Neuronal stem cell (in vitro differentiated cells): Measurements from ENCODE around the gene FAM149A.

ENCODE experiments used
- DNase-seq: peaks from one replicate; pipeline ENCODE4 v3.0.0-alpha.2; 2013; ENCODE audit warnings: low spot score
- H2AFZ ChIP-seq: one replicate; pipeline ENCODE4 v1.6.1; 2013; ENCODE audit warnings: mild to moderate bottlenecking, low read length, inconsistent platforms
- H2AK5ac ChIP-seq: 2 replicates; pipeline ENCODE4 v1.6.1; 2013; ENCODE audit warnings: low read depth, mild to moderate bottlenecking, inconsistent platforms, low read length, moderate library complexity, mixed read lengths
- H2BK120ac ChIP-seq: 2 replicates; pipeline ENCODE4 v1.6.1; 2013; ENCODE audit warnings: low read depth, mild to moderate bottlenecking, inconsistent platforms, low read length, moderate library complexity, mixed read lengths
- H2BK12ac ChIP-seq: one replicate; pipeline ENCODE4 v1.6.1; 2013; ENCODE audit warnings: low read length, inconsistent platforms
- H2BK15ac ChIP-seq: 2 replicates; pipeline ENCODE4 v1.6.1; 2013; ENCODE audit warnings: mild to moderate bottlenecking, low read length, inconsistent platforms, mixed read lengths
- H2BK5ac ChIP-seq: one replicate; pipeline ENCODE4 v1.6.1; 2013; ENCODE audit warnings: inconsistent platforms, mild to moderate bottlenecking, low read length, moderate library complexity
- H3K14ac ChIP-seq: one replicate; pipeline ENCODE4 v1.6.1; 2013; ENCODE audit warnings: low read length, inconsistent platforms
- H3K18ac ChIP-seq: 2 replicates; pipeline ENCODE4 v1.6.1; 2013; ENCODE audit warnings: low read length, inconsistent platforms
- H3K23ac ChIP-seq: 2 replicates; pipeline ENCODE4 v1.6.1; 2013; ENCODE audit warnings: low read depth, mild to moderate bottlenecking, mixed read lengths, low read length, inconsistent platforms; ENCODE audit not compliant: poor library complexity
- H3K27ac ChIP-seq: replicated peaks from 3 replicates; pipeline ENCODE4 v1.5.1; 2013; ENCODE audit warnings: low read length, inconsistent platforms
- H3K27me3 ChIP-seq, 3 experiments: 2 replicates each; pipeline ENCODE4 v1.6.1; 2013; ENCODE audit warnings: low read length in 3 of 3, mild to moderate bottlenecking in 2 of 3, inconsistent platforms in 1 of 3, low read depth in 1 of 3, mixed read lengths in 1 of 3, moderate library complexity in 1 of 3; ENCODE audit not compliant: control insufficient read depth in 3 of 3, insufficient read depth in 3 of 3
- H3K36me3 ChIP-seq, 2 donors: replicated peaks in 1 of 2; 2 replicates each; pipeline ENCODE4 v1.6.1; 2013; ENCODE audit warnings: low read length in 2 of 2; ENCODE audit not compliant: control insufficient read depth in 2 of 2, insufficient read depth in 2 of 2
- H3K4ac ChIP-seq: 2 replicates; pipeline ENCODE4 v1.6.1; 2013; ENCODE audit warnings: inconsistent platforms, mild to moderate bottlenecking, low read length, moderate library complexity
- H3K4me1 ChIP-seq, 2 donors: 1 replicate in 1 of 2; 2 replicates in 1 of 2; pipeline ENCODE4 v1.6.1; 2013; ENCODE audit warnings: low read length in 2 of 2, low read depth in 1 of 2; ENCODE audit not compliant: control insufficient read depth in 2 of 2, insufficient read depth in 1 of 2
- H3K4me2 ChIP-seq: one replicate; pipeline ENCODE4 v1.6.1; 2013; ENCODE audit warnings: mild to moderate bottlenecking, low read length, inconsistent platforms; ENCODE audit not compliant: insufficient read depth, poor library complexity, severe bottlenecking
- H3K4me3 ChIP-seq, 2 donors: 2 replicates each; pipeline ENCODE4 v1.5.1; 2013; ENCODE audit warnings: low read length in 2 of 2, mild to moderate bottlenecking in 2 of 2, inconsistent platforms in 1 of 2, moderate library complexity in 1 of 2
- H3K79me1 ChIP-seq: one replicate; pipeline ENCODE4 v1.6.1; 2013; ENCODE audit warnings: low read depth, mild to moderate bottlenecking, inconsistent platforms, low read length, moderate library complexity
- H3K9ac ChIP-seq: one replicate; pipeline ENCODE4 v1.6.1; 2013; ENCODE audit warnings: mild to moderate bottlenecking, low read depth, low read length, inconsistent platforms; ENCODE audit not compliant: poor library complexity
- H3K9me3 ChIP-seq, 2 donors: replicated peaks in 1 of 2; 2 replicates each; pipeline versions ENCODE3 to v1.6.1; 2013; ENCODE audit warnings: low read length in 2 of 2, mild to moderate bottlenecking in 2 of 2, inconsistent platforms in 1 of 2, low read depth in 1 of 2, mixed read lengths in 1 of 2, moderate library complexity in 1 of 2; ENCODE audit not compliant: control insufficient read depth in 2 of 2, insufficient read depth in 1 of 2
- H4K8ac ChIP-seq: one replicate; pipeline ENCODE4 v1.6.1; 2013; ENCODE audit warnings: low read depth, mild to moderate bottlenecking, inconsistent platforms, low read length, moderate library complexity
- H4K91ac ChIP-seq: one replicate; pipeline ENCODE4 v1.6.1; 2013; ENCODE audit warnings: low read length, low read depth, mild to moderate bottlenecking, inconsistent platforms; ENCODE audit not compliant: poor library complexity
- WGBS, 2 donors: extraction: QIAGEN DNeasy Blood & Tissue Kit; methylation state at CpG; one replicate each; pipeline ENCODE4 v1.1.7; 2013; ENCODE audit warnings: missing lambda C conversion rate in 2 of 2, mixed read lengths in 1 of 2; ENCODE audit not compliant: insufficient read length in 2 of 2, insufficient replicate concordance in 1 of 2; ENCODE audit errors: extremely low coverage in 2 of 2; 5-methylcytosine and 5-hydroxymethylcytosine counted together

Gene FAM149A

DNA sequence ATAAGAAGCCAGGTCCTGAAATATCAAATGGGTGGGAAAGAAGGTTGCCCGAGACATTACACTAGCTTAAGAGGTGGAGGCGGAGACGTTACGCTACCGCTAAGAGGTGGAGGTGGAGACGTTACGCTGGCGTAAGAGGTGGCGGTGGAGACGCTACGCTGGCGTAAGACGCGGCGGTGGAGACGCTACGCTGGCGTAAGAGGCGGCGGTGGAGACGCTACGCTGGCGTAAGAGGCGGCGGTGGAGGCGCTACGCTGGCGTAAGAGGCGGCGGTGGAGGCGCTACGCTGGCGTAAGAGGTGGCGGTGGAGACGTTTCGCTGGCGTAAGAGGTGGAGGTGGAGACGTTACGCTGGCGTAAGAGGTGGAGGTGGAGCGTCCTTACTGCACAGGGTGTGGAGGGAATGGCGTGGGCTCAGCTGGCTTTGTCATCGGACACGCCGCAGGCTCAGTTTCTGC lies 99.6 kb downstream of the FAM149A start:
- no CpG with 5 or more reads among the region's 45 CpGs for WGBS, 2 donors

DNA sequence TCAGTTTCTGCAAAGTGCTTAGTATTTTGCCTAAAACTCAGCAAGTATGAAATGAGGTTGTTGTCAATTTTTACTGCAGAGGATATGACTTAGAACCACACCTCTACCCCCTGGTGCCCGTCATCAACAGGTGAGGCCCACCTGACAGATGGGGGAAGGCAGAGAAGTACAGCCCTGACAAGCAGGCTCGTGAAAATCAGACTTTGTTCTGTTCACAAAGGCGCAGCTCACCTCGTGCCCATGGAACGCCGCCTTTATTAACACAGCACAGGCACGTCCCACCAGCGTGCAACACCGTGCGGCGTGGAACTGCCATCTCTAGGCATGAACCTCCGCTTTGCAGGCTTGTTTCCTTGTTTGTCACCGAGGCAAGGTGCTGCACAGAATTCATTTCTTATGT lies 100.2 kb downstream of the FAM149A start:
- Histone ChIP-seq H4K8ac (peak overlapping the region; percentile 95), H3K27ac (no peak overlapping the region), H3K9ac (no peak overlapping the region), H2AFZ (no peak overlapping the region), H3K27me3 (peaks cover 0 to 2% (median 0%) of the 10 kb centered on the region in 3 experiments), H2BK120ac (no peak overlapping the region), H3K4me1 (peaks cover 0 to 5% of the 10 kb centered on the region in 2 donors), H4K91ac (no peak overlapping the region), H3K14ac (no peak overlapping the region), H3K9me3 (peaks cover 7 to 10% of the 10 kb centered on the region in 2 donors), H3K36me3 (peaks cover 0 to 3% of the 10 kb centered on the region in 2 donors), H2BK12ac (no peak overlapping the region), H2BK5ac (no peak overlapping the region), H2BK15ac (no peak overlapping the region), H3K4ac (no peak overlapping the region), H3K4me3 (no peak overlapping the region), H2AK5ac (no peak overlapping the region), H3K18ac (peak overlapping the region; percentile 58), H3K23ac (no peak overlapping the region), H3K79me1 (no peaks in the 10 kb centered on the region), H3K4me2 (no peak overlapping the region)
- DNase-seq = no peak
- no CpG with 5 or more reads among the region's 13 CpGs for WGBS, 2 donors

More for the DNA sequence above, 99.6 kb downstream of the FAM149A start:
- no peaks in the 10 kb centered on the region for H3K79me1 ChIP-seq
- no peak overlapping the region for H3K4me3 ChIP-seq
- H3K36me3 ChIP-seq = peaks cover 0 to 3% of the 10 kb centered on the region in 2 donors
- H2BK120ac ChIP-seq = no peak overlapping the region
- no peak overlapping the region for H4K8ac ChIP-seq
- H3K14ac ChIP-seq = no peak overlapping the region
- H3K9ac ChIP-seq = no peak overlapping the region
- H2BK12ac ChIP-seq = no peak overlapping the region
- H3K4ac ChIP-seq = no peak overlapping the region
- no peak overlapping the region for H2AK5ac ChIP-seq
- peaks cover 0 to 2% (median 0%) of the 10 kb centered on the region in 3 experiments for H3K27me3 ChIP-seq
- H2AFZ ChIP-seq = no peak overlapping the region
- no peak overlapping the region for H2BK15ac ChIP-seq
- peaks cover 0 to 5% of the 10 kb centered on the region in 2 donors for H3K4me1 ChIP-seq
- H3K23ac ChIP-seq = no peak overlapping the region
- H3K27ac ChIP-seq = no peak overlapping the region
- peaks cover 4 to 10% of the 10 kb centered on the region in 2 donors for H3K9me3 ChIP-seq
- H4K91ac ChIP-seq = no peak overlapping the region
- no peak overlapping the region for H2BK5ac ChIP-seq
- no peak overlapping the region for H3K4me2 ChIP-seq
- no peak for DNase-seq
- H3K18ac ChIP-seq = no peak overlapping the region

DNA sequence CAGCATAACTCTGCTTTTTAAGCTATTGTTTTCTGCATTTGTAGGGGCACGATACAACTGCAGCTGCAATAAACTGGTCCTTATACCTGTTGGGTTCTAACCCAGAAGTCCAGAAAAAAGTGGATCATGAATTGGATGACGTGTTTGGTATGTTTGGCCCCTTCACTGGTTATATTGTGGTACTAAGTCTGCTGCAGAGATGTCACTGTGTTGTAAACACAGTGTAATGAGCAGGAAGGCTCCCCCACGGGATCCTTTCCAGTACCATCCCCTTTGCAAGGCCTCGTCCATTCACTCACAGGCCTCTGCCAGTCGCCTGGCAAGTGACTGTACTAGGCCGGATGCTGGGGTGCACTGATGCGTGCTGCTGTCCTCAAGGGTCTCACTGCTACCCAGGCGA lies 100.7 kb downstream of the FAM149A start:
- Histone ChIP-seq H2AFZ (peak overlapping the region; percentile 29), H3K27me3 (peaks cover 0 to 2% (median 0%) of the 10 kb centered on the region in 3 experiments), H3K36me3 (peaks cover 0 to 3% of the 10 kb centered on the region in 2 donors), H4K8ac (no peak overlapping the region), H3K9me3 (peaks cover 7 to 10% of the 10 kb centered on the region in 2 donors), H3K4me3 (no peak overlapping the region), H3K79me1 (no peaks in the 10 kb centered on the region), H3K4ac (no peak overlapping the region), H2AK5ac (no peak overlapping the region), H2BK5ac (no peak overlapping the region), H3K4me2 (no peak overlapping the region), H2BK12ac (no peak overlapping the region), H3K23ac (no peak overlapping the region), H3K4me1 (peaks cover 0 to 5% of the 10 kb centered on the region in 2 donors), H4K91ac (no peak overlapping the region), H3K18ac (no peak overlapping the region), H2BK120ac (no peak overlapping the region), H3K14ac (no peak overlapping the region), H3K27ac (no peak overlapping the region), H2BK15ac (no peak overlapping the region), H3K9ac (no peak overlapping the region)
- WGBS, 2 donors = no CpG with 5 or more reads among the region's 8 CpGs
- no peak for DNase-seq

DNA sequence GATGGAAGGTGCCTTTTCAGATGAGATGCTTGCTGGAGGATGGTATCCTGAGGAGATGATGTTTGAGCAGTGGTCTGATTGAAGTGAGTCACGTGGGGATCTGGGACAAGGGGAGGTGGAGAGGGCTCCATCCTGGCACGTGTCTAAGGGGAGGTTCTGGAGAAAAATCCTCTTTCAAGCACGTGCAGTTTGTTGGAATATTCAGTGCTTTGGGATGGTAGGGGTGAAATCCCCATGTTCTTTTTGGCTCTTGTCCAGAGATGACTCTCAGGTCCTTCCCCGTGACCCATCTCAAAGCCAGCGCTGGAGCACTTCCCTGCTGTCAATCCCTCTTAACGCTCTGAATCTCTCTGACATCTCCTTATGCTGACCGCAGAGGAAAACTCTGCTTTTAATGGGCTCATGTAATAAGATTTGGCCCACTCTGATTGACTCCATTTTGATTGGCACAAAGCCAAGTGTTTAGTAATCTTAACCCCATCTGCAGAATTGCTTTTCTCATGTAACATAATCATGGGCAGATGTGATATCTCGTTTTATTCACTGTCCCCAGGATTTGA lies 112.0 kb downstream of the FAM149A start:
- no peak overlapping the region for H2BK12ac ChIP-seq
- H3K14ac ChIP-seq = no peak overlapping the region
- H3K36me3 ChIP-seq = no peaks in the 10 kb centered on the region
- no peak overlapping the region for H3K9ac ChIP-seq
- H2AK5ac ChIP-seq = no peak overlapping the region
- H3K79me1 ChIP-seq = no peaks in the 10 kb centered on the region
- H4K8ac ChIP-seq = no peak overlapping the region
- H2AFZ ChIP-seq = no peak overlapping the region
- H3K4me3 ChIP-seq = no peak overlapping the region
- no peak overlapping the region for H2BK15ac ChIP-seq
- no CpG with 5 or more reads among the region's 8 CpGs for WGBS, 2 donors
- H3K4me1 ChIP-seq = no peaks in the 10 kb centered on the region
- H4K91ac ChIP-seq = no peak overlapping the region
- H3K4ac ChIP-seq = no peak overlapping the region
- no peak for DNase-seq
- no peak overlapping the region for H3K18ac ChIP-seq
- no peak overlapping the region for H3K27ac ChIP-seq
- H3K4me2 ChIP-seq = no peak overlapping the region
- peaks cover 0 to 4% (median 0%) of the 10 kb centered on the region in 3 experiments for H3K27me3 ChIP-seq
- H2BK120ac ChIP-seq = no peak overlapping the region
- no peak overlapping the region for H3K23ac ChIP-seq
- no peak overlapping the region for H2BK5ac ChIP-seq
- no peaks in the 10 kb centered on the region for H3K9me3 ChIP-seq
